Glutamatergic neuron (in vitro differentiated cells): ENCODE measurements around the gene MRGPRF. TPM values are rescaled to one million over a fixed set of nuclear protein-coding genes. Genes with fewer than 3 reads are reported as not detected.
"Not testable (repeated sequence)": the region's sequence is repeated elsewhere in the genome, so short reads cannot be mapped to it uniquely, and the experiment has no call there.

Experiments used
- DNase-seq: peaks from one replicate; pipeline ENCODE4 v3.0.0; 2022
- H3K27ac Mint-ChIP-seq: one replicate; pipeline ENCODE4 v1.8.0; 2020; ENCODE audit warnings: mild to moderate bottlenecking, mixed read lengths, inconsistent platforms; ENCODE audit not compliant: unreplicated experiment
- H3K27me3 Mint-ChIP-seq: one replicate; pipeline ENCODE4 v1.8.0; 2020; ENCODE audit warnings: mild to moderate bottlenecking, moderate library complexity, mixed read lengths, inconsistent platforms; ENCODE audit not compliant: unreplicated experiment
- H3K36me3 Mint-ChIP-seq: one replicate; pipeline ENCODE4 v1.8.0; 2020; ENCODE audit warnings: mild to moderate bottlenecking, mixed read lengths, inconsistent platforms; ENCODE audit not compliant: unreplicated experiment
- H3K4me1 Mint-ChIP-seq: one replicate; pipeline ENCODE4 v1.8.0; 2020; ENCODE audit warnings: mild to moderate bottlenecking, low read depth, mixed read lengths, inconsistent platforms; ENCODE audit not compliant: unreplicated experiment
- H3K4me3 Mint-ChIP-seq: one replicate; pipeline ENCODE4 v1.8.0; 2020; ENCODE audit warnings: mild to moderate bottlenecking, mixed read lengths, inconsistent platforms; ENCODE audit not compliant: unreplicated experiment
- H3K9me3 Mint-ChIP-seq: one replicate; pipeline ENCODE4 v1.8.0; 2020; ENCODE audit warnings: mild to moderate bottlenecking, moderate library complexity, mixed read lengths, inconsistent platforms; ENCODE audit not compliant: unreplicated experiment
- CTCF ChIP-seq: fragments of 200-600 bp; sonication (generic); IDR thresholded peaks from one replicate; pipeline ENCODE4 v1.5.0; 2021; ENCODE audit not compliant: partially characterized antibody, unreplicated experiment
- total RNA-seq: library from RNA; stranded (reverse); fragmentation: NEBNext Ultra II Directional; extraction: Animal tissue kit (Norgen Biotek cat#: 25700); gene quantifications from one replicate; pipeline ENCODE4 v1.2.1, GENCODE V29; 2021; ENCODE audit not compliant: unreplicated experiment

The MRGPRF gene
- total RNA-seq, 1 donor from 2014 or later: 1.0 TPM

DNA sequence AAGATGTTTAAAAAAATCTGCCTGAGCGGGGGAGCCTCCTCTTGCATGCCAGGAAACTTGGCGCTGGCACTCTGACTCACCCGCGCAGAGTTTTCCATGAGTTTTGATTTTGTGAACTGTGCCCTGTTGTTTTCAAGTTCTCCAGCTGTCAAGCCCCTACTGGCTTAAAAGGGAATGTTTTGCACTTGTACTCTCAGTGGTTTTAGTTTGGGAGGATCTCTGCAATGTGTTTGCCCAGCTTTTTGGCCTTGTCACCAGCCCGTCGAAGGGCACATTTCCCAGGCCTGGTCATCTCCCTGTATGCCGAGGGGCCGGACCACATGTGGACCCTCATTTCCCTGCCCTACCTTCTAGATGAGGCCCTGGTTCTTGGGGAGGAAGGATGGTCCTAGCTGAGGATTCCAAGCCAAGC, 12.2 kb downstream of the MRGPRF start:
- peak; percentile 61 for TF ChIP-seq CTCF
- peaks cover 5% of the 10 kb centered on the region for H3K9me3 Mint-ChIP-seq
- no peak overlapping the region for H3K27ac Mint-ChIP-seq
- H3K4me3 Mint-ChIP-seq: no peak overlapping the region
- H3K4me1 Mint-ChIP-seq: peaks cover 15% of the 10 kb centered on the region
- no peaks in the 10 kb centered on the region for H3K36me3 Mint-ChIP-seq
- no peak for DNase-seq
- peaks cover 1% of the 10 kb centered on the region for H3K27me3 Mint-ChIP-seq

DNA sequence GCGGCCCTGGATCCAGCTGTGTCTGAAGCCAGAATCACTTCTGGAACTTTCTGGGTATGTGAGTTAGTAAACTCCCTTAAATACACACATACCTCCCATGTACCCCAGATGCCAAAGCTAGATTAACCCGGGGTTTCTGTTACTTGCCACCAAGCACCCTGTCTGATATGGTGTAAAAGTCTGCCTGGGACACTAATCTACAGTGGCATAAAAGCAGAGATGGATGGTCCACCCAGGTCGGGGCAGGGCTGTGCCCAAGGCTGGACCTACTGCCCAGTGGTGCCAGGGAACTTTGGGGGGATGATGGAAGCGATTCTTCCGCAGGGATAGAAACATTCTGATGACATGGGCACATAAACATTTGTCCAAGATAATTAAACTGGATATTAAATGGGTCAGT, 12.7 kb downstream of the MRGPRF start:
- DNase-seq: no peak
- H3K27me3 Mint-ChIP-seq: peaks cover 1% of the 10 kb centered on the region
- no peaks in the 10 kb centered on the region for H3K36me3 Mint-ChIP-seq
- TF ChIP-seq CTCF: no peak
- no peak overlapping the region for H3K4me3 Mint-ChIP-seq
- peaks cover 15% of the 10 kb centered on the region for H3K4me1 Mint-ChIP-seq
- peaks cover 5% of the 10 kb centered on the region for H3K9me3 Mint-ChIP-seq
- H3K27ac Mint-ChIP-seq: no peak overlapping the region

DNA sequence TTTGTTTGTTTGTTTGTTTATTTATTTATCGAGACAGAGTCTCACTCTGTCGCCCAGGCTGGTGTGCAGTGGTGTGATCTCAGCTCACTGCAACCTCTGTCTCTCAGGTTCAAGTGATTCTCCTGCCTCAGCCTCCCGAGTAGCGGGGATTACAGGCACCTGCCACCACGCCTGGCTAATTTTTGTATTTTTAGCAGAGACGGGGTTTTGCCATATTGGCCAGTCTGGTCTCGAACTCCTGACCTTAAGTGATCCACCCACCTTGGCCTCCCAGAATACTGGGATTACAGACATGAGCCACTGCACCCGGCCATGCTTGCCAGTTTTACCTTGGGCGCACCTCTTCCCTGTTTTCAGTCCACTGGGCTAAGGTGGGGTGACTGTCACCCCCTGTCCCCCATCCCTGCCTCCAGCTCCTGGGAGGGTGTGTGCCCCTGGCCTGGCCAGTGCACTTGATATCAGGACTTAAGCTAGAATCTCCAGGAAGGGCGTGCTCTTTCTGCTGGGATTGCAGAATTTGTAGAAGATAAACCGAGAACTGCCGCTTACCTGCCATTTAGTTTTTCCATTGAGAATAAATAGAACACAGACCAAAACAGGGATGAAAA, 13.2 kb downstream of the MRGPRF start:
- H3K4me3 Mint-ChIP-seq, H3K27ac Mint-ChIP-seq, H3K36me3 Mint-ChIP-seq, DNase-seq, H3K27me3 Mint-ChIP-seq, H3K9me3 Mint-ChIP-seq: not testable (repeated sequence)
- H3K4me1 Mint-ChIP-seq: peaks cover 15% of the 10 kb centered on the region

DNA sequence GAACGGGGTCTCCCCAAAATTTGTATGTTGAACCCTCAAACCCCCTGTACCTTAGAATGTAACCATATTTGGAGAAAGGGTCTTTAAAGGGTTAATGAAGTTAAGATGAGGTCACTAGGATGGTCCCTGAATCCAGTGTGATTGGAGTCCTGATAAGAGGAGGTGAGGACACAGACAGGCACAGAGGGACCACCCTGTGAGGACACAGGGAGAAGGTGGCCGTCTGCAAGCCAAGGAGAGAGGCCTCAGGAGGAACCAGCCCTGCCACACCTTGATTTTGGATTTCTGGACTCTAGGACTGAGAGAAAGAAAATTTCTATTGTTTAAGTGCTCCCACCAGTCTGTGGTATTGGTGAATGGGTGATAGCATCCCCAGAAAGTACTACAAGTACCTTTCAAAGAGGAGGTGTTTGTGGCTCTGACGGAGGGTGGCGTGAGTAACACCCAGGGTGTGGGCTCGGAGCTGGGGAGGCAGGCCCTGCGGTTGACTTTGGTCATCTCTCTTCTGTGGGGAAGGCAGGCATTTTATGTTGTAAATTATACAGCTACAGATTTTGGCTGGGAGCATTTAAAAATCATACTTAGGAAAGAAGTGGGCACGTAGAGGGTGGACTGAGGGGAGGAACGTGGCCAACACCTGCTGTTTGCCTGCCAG, 13.8 kb downstream of the MRGPRF start:
- peak overlapping the region; percentile 84 for H3K27ac Mint-ChIP-seq
- H3K36me3 Mint-ChIP-seq: no peaks in the 10 kb centered on the region
- H3K4me3 Mint-ChIP-seq: no peak overlapping the region
- H3K4me1 Mint-ChIP-seq: peaks cover 15% of the 10 kb centered on the region
- DNase-seq: no peak
- H3K9me3 Mint-ChIP-seq: peaks cover 5% of the 10 kb centered on the region
- TF ChIP-seq CTCF: no peak
- H3K27me3 Mint-ChIP-seq: peaks cover 1% of the 10 kb centered on the region

DNA sequence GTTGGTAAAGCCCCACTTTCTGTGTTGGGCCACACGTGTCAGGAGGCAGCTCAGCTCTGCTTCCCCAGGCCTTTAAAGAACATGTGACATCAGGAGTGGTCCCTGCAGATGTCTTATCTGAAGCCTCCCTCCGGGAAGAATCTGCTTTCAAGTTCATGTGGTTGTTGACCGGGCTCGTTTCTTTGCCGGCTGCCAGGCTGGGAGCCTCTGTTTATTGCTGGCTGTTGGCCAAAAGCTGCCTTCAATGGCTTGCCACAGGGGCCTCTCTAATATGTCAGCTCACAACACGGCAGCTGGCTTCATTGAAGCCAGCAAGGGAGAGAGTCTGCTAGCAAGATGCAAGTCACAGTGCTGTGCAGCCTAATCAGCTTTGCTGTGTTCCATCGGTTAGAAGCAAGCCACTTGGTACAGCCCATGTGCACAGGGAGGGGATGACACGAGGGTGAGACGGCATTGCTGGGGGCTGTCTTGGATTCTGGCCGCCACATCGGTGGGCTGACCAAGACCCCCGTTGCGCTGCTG, 14.6 kb downstream of the MRGPRF start:
- no peaks in the 10 kb centered on the region for H3K36me3 Mint-ChIP-seq

More for the DNA sequence above, 14.6 kb downstream of the MRGPRF start:
- peaks cover 15% of the 10 kb centered on the region for H3K4me1 Mint-ChIP-seq
- no peak for DNase-seq
- peak overlapping the region; percentile 79 for H3K27ac Mint-ChIP-seq
- H3K27me3 Mint-ChIP-seq: peaks cover 3% of the 10 kb centered on the region
- H3K4me3 Mint-ChIP-seq: no peak overlapping the region
- no peak for TF ChIP-seq CTCF
- H3K9me3 Mint-ChIP-seq: peaks cover 5% of the 10 kb centered on the region
